HG03066 (cell line): ENCODE measurements around the gene CD226.
"Not testable (repeated sequence)": the region's sequence is repeated elsewhere in the genome, so short reads cannot be mapped to it uniquely, and the experiment has no call there.

Source experiments
- ATAC-seq: cut with Tn5 transposase; IDR thresholded peaks from one replicate; pipeline ENCODE4 v1.9.1; 2021; ENCODE audit warnings: low read depth; ENCODE audit not compliant: unreplicated experiment

CD226 gene

GRCh38 chr18:69956665-69957620, 9.3 kb upstream of the CD226 start:
- no peak for ATAC-seq

GRCh38 chr18:69956057-69956456, 8.4 kb upstream of the CD226 start:
- ATAC-seq, result no peak

GRCh38 chr18:69954719-69955480, 7.2 kb upstream of the CD226 start:
- ATAC-seq, result peak; percentile 21

DNA sequence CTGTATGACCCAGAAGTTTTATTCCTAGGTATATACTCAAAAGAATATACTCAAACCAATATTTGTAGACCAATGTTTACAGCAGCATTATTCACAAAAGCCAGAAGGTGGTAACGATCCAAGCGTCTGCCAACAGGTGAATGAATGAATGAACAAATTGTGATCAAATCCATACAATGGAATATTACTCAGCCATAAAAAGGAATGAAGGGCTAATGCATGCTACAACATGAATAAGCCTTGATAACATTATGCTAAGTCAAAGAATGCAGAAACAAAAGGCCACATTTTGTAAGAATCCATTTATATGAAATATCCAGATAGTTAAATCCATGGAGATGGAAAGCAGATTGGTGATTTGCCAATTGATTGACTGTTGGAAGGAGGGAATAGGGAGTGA, 5.5 kb upstream of the CD226 start:
- no peak for ATAC-seq

DNA sequence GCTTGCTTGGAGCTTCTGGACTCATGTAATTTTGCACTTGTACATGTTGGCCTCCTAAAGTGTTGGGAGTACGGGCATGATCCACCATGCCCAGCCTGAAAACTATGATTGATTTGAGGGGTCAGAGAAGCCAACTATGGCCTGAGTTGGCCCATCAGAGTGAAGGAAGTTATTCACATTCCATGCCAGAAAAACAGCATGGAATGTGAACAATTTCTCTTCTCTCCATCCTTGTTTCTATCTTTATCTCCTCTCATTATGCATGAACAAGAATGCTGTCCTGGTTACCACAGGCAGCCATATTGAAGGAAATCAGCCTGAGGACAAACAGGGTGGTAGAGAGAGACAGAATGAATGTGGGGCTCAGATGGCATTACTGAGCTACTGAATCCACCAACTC, 3.5 kb upstream of the CD226 start:
- no peak for ATAC-seq

DNA sequence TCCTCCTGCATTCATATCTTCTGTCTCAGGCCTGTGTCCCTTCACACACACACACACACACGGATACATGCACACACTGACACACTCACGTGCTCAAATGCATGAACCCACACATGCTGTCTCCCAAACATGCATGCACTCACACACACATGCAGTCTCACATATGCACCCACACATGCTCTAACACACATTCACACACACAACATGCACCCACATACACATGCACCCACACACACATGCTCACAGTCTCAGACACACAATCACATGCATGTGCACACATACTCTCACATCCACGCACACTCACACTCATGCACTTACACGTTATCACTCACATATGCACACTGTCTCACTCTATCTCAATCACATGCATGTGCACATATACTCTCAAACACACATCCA, 1.9 kb upstream of the CD226 start:
- peak; percentile 9 for ATAC-seq

GRCh38 chr18:69948919-69949537, 1.4 kb upstream of the CD226 start:
- ATAC-seq, result peak; percentile 93

DNA sequence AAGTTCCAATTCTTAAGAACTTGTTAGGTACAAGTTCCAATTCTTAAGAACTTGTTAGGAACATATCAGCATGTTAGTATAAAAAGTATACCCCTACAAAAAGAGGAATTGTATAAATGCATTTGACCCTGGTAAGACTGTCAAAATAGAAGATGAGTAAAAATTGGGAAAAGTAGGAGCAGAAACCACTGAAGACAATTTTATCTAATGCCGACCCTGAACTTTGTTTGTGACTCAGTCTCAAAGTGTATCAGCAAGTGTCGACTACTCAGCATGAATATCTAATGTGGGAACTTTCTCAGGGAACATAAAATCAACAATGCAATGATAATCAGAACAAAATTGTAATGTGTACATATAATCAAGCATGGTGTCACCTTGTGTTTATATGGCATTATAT, 583 bp upstream of the CD226 start:
- ATAC-seq, result peak; percentile 0

- ATAC-seq, result no peak
Observed at GRCh38 chr18:69946608-69947155, 991 bp downstream of the CD226 start.

- ATAC-seq, result no peak
Observed at GRCh38 chr18:69945220-69946114, 2.2 kb downstream of the CD226 start.

DNA sequence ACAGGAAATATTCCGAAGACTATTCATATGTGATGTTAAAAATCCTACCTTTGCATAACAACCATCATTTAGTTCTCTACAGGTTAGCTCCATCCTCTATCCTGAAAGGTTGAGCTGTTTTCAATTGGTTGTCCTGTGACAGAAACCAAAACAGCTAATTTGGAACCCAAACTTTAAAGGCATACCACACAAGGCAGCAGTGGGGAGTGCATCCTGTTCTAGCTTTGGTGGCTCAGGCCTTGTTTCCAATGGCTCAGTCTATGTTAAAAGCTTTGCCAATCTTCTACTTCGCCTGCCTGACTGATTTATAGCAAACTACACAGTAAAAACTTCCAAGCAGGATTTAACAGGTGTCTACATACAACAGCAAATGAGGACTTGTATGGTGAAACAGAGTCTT, 3.2 kb downstream of the CD226 start:
- ATAC-seq, result no peak

DNA sequence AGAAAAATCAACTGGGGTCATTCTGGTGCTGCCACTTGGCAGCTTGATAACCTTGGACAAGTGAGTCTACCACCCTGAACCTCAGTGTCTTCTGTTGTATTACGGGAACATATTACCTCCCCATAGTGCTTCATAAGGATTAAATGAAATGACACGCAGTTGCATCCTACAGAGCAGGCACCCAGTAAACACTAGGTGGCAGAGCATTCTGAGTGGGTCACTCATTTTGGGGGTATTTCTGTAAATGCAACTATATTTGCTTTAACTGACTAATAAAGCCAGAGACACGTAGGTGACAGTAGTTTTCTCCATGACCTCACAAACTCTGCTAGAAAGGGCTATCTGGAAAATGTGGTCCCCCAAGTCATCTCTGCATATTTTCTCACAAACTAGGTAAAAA, 4.7 kb downstream of the CD226 start:
- no peak for ATAC-seq

- ATAC-seq, result no peak
Observed at GRCh38 chr18:69941183-69941582, 6.5 kb downstream of the CD226 start.

DNA sequence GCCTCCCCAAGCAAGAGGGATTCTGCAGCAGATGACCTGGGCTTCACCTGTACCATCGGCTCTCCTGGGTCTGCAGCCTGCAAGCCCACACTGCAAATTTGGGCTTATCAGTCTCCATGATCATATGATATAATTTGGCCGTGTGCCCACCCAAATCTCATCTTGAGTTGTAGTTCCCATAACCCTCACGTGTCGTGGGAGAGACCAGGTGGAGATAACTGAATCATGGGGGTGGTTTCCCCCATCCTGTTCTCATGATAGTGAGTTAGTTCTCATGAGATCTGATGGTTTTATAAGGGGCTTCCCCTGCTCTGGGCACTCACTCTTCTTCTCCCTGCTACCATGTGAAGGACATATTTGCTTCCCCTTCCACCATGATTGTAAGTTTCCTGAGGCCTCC, 7.9 kb downstream of the CD226 start:
- not testable (repeated sequence) for ATAC-seq

DNA sequence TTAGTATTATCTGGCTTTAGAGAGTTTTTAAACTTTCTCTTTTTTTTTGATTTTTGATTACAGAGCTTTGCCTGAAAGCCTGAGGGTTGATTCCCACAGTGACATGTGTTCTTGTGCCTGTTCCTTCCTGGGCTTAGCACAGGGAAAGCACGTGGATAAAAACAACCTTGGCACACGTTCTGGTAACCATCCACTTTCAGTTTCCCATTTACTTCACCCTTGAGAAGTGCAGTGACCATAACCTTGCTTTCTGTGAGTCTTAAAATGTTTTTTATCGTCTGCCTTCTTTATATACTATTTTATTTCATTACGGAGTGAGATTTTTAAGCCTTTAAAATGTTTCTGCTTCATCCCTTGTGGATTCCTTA, 11.5 kb downstream of the CD226 start:
- ATAC-seq, result peak; percentile 33

GRCh38 chr18:69935319-69936190, 12.1 kb downstream of the CD226 start:
- ATAC-seq, result peak; percentile 94

DNA sequence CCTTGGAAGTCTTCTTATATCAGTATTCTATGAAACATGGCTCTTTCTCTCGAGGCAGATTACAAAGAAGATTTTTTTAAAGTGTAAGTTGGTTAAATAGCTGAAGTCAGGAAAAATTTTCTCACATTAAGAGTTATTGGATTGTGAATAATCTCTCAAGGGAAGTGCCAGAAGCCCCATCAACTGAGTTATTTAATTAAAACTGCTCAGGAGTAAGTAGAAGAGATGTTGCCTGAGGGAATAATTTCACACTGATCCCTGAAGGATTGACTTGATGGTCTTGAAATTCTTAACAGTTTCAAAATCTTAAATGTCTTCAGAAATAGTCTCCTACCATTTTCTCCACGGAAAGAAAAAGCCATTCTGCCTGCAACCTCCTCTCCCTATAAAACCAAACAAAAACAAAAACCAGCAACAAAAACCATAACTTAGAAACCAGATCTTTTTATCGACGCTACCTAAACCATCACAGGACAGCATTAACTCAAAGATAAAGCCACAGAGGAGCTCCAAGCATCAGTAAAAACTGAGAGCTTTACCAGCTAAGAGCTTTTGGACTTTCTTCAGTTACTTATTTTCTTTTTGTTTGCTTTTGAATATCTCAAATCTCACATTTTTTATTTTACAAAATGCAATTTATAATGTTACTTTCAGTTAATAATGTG, 12.9 kb downstream of the CD226 start:
- ATAC-seq, result no peak

DNA sequence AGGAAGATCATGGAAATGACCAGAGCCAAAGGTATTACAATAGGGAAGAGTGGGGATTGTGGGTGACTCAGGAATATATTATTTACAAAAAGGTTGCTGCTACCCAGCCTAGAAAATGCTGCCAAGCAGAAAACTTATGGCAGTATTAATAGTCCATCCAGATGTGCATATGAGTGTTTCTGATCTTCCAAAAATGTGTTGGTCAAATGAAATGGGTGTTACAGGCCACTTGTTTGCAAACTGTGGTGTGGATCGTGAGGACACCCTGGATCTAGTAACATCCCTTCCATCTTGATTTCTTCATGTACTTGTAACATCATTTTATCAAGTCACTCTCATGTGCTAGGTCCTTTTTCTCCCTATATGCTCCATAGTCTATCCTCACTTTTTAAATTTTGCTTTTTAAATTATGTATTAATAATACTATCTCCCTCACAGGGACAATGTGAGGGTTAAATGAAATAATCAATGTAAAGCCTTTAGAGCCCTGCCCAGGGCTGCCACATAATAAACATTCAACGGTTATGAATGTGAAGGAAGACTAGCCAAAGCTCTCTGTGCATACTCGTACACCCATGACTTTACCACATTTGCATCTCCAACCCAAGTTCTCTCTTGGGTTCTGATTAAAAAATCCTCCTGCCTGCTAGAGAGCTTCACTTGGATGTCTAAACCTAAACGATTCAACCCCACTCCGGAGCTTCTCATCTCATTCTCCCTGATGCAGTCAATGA, 18.5 kb downstream of the CD226 start:
- ATAC-seq, result no peak
